LNCaP clone FGC (cell line): ENCODE measurements around the gene ERBB4.
A peak's percentile ranks its signal among the peaks of the same experiment; 100 is the strongest.
"Not testable (repeated sequence)": the region's sequence is repeated elsewhere in the genome, so short reads cannot be mapped to it uniquely, and the experiment has no call there.

Experiments
- DNase-seq: peaks from one replicate; pipeline ENCODE4 v3.0.0-alpha.2; 2011; ENCODE audit warnings: low read depth
- H3K4me3 ChIP-seq: 2 replicates; pipeline ENCODE4 v1.5.1; 2011; ENCODE audit warnings: mild to moderate bottlenecking, low read depth, low read length, control low read depth
- TF ChIP-seq, protein P1 (sequence below): IDR thresholded peaks from 2 replicates; pipeline ENCODE4 v1.5.1; 2012; ENCODE audit warnings: mild to moderate bottlenecking; ENCODE audit not compliant: control insufficient read depth, insufficient read depth; ENCODE audit errors: extremely low read depth

The ERBB4 gene

DNA sequence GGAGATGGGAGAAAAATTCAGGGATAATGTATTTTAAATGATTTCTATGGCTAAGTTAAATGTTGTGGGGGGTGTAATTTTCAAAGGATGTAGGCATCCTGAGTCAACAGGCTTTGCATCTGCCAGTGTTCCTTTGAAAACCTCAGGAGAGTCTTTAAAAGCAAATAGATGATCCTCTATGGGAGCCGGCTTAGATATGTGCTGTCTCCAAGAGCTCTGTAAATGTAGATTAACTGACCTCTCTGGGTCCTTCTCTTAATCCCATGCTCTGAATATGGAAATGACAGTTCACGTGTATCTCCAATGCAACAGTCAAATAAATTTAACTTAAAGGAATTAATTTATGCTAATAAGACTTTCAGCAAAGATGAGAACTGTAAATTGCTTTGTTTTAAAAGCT is 292.7 kb downstream of the ERBB4 start:
- TF ChIP-seq, protein P1, sequence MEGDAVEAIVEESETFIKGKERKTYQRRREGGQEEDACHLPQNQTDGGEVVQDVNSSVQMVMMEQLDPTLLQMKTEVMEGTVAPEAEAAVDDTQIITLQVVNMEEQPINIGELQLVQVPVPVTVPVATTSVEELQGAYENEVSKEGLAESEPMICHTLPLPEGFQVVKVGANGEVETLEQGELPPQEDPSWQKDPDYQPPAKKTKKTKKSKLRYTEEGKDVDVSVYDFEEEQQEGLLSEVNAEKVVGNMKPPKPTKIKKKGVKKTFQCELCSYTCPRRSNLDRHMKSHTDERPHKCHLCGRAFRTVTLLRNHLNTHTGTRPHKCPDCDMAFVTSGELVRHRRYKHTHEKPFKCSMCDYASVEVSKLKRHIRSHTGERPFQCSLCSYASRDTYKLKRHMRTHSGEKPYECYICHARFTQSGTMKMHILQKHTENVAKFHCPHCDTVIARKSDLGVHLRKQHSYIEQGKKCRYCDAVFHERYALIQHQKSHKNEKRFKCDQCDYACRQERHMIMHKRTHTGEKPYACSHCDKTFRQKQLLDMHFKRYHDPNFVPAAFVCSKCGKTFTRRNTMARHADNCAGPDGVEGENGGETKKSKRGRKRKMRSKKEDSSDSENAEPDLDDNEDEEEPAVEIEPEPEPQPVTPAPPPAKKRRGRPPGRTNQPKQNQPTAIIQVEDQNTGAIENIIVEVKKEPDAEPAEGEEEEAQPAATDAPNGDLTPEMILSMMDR = no peak
- no peak for DNase-seq
- no peak overlapping the region for H3K4me3 ChIP-seq

- no peak for DNase-seq
- H3K4me3 ChIP-seq = no peak overlapping the region
- TF ChIP-seq, protein P1 = no peak
Observed at GRCh38 chr2:212242724-212243123, 295.9 kb downstream of the ERBB4 start.

DNA sequence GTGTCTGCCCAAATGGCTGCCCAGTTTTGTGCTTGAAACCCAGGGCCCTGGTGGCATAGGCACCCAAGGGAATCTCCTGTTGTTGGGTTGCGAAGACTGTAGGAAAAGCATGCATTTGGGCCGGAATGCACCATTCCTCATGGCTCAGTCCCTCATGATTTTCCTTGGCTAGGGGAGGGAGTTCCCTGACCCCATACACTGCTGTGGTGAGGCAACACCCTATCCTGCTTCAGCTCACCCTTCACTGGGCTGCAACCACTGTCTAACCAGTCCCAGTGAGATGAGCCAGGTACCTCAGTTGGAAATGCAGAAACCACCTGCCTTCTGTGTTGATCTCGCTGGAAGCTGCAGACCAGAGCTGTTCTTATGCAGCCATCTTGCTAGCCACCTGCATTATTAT is 300.4 kb downstream of the ERBB4 start:
- H3K4me3 ChIP-seq, DNase-seq: not testable (repeated sequence)

- no peak for DNase-seq
- H3K4me3 ChIP-seq = no peak overlapping the region
- TF ChIP-seq, protein P1 = no peak
Observed at GRCh38 chr2:212237350-212238095, 301.1 kb downstream of the ERBB4 start.

DNA sequence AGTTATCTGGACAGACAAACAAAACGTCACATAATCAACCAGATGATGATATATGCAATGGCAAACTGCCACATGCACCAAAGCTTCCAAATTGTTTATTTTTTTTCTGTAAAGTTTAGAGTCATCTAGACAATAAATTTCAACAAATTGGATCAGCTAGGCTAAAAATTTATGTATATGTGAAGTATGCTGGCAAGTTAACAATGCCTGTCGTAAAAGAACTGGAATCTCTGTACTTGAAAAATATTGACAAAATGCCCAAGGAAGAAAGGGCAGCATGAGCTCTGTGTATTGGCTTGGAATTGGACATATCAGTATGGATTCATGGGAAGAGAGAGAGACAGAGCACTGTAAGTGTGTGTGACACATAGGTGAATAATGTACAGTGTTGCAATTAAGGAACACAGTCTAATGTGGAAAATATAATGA is 309.8 kb downstream of the ERBB4 start:
- DNase-seq = peak; percentile 10
- TF ChIP-seq, protein P1 = no peak
- H3K4me3 ChIP-seq = no peak overlapping the region

- DNase-seq = peak; percentile 79
- H3K4me3 ChIP-seq = no peak overlapping the region
- TF ChIP-seq, protein P1 = no peak
Observed at GRCh38 chr2:212227755-212228154, 310.8 kb downstream of the ERBB4 start.

GRCh38 chr2:212226114-212226513 is 312.5 kb downstream of the ERBB4 start:
- DNase-seq = no peak
- TF ChIP-seq, protein P1 = no peak
- H3K4me3 ChIP-seq = no peak overlapping the region
